Spleen (tissue), 11 donors: ENCODE measurements around the gene MARK2. TPM values are rescaled to one million over a fixed set of nuclear protein-coding genes. Genes with fewer than 3 reads are reported as not detected.

Source experiments
- DNase-seq: peaks from one replicate; pipeline ENCODE4 v3.0.0-alpha.2; 2020
- H3K27ac ChIP-seq, 8 donors: fragments of 200-600 bp; sonication (generic) in 7 of 8; 1 replicate in 4 of 8; 2 replicates in 4 of 8; pipeline versions ENCODE4 v1.5.0 to v1.8.0; 2016 to 2021; ENCODE audit warnings: inconsistent platforms in 4 of 8, mild to moderate bottlenecking in 4 of 8, moderate library complexity in 1 of 8
- H3K27me3 ChIP-seq, 7 donors: fragments of 200-600 bp; sonication (generic) in 6 of 7; replicated peaks in 1 of 7; 1 replicate in 4 of 7; 2 replicates in 3 of 7; pipeline versions ENCODE4 v1.5.0 to v1.8.0; 2016 to 2021; ENCODE audit warnings: inconsistent platforms in 3 of 7, mild to moderate bottlenecking in 1 of 7
- H3K36me3 ChIP-seq, 6 donors: fragments of 200-600 bp; sonication (generic) in 5 of 6; 1 replicate in 4 of 6; 2 replicates in 2 of 6; pipeline versions ENCODE4 v1.5.0 to v1.8.0; 2016 to 2021; ENCODE audit warnings: inconsistent platforms in 2 of 6
- H3K4me1 ChIP-seq, 6 donors: fragments of 200-600 bp; sonication (generic) in 5 of 6; 1 replicate in 3 of 6; 2 replicates in 3 of 6; pipeline versions ENCODE4 v1.5.0 to v1.8.0; 2016 to 2021; ENCODE audit warnings: inconsistent platforms in 3 of 6
- H3K4me3 ChIP-seq, 8 donors: fragments of 200-600 bp; sonication (generic) in 7 of 8; 1 replicate in 4 of 8; 2 replicates in 4 of 8; pipeline versions ENCODE4 v1.5.0 to v1.8.0; 2016 to 2021; ENCODE audit warnings: inconsistent platforms in 4 of 8, mild to moderate bottlenecking in 4 of 8, moderate library complexity in 2 of 8
- H3K9me3 ChIP-seq, 8 donors: fragments of 200-600 bp; sonication (generic) in 7 of 8; 1 replicate in 4 of 8; 2 replicates in 4 of 8; pipeline versions ENCODE4 v1.5.0 to v1.8.0; 2016 to 2021; ENCODE audit warnings: inconsistent platforms in 4 of 8
- CTCF ChIP-seq, 11 experiments: fragments of 200-600 bp in 7 of 11; fragments of 450-650 bp in 4 of 11; sonication (generic) in 4 of 11; IDR thresholded peaks in 8 of 11; conservative IDR thresholded peaks in 3 of 11; 1 replicate in 7 of 11; 2 replicates in 4 of 11; pipeline versions ENCODE4 v1.4.0 to v1.8.0; 2016 to 2021; ENCODE audit warnings: antibody characterized with exemption in 11 of 11, inconsistent platforms in 4 of 11, mild to moderate bottlenecking in 1 of 11
- POLR2A ChIP-seq, 3 donors: fragments of 450-650 bp; IDR thresholded peaks; one replicate each; pipeline ENCODE4 v1.5.1; 2017; ENCODE audit warnings: antibody characterized with exemption in 3 of 3, mild to moderate bottlenecking in 1 of 3
- POLR2AphosphoS5 ChIP-seq, 3 donors: sonication (generic); formaldehyde crosslinking; IDR thresholded peaks; one replicate each; pipeline ENCODE4 v1.5.1; 2017; ENCODE audit warnings: antibody characterized with exemption in 3 of 3
- WGBS, 5 donors: extraction: QIAGEN DNeasy Blood & Tissue Kit in 3 of 5; methylation state at CpG; one replicate each; pipeline versions ENCODE4 v1.1.5 to v1.1.7; 2013 to 2018; 5-methylcytosine and 5-hydroxymethylcytosine counted together
- intact Hi-C: fragments of 100-400 bp; cut with DNase I; formaldehyde crosslinking; loops from one replicate; pipeline ENCODE4 v1.15.0; 2023; ENCODE audit warnings: low total_unique reads
- polyA plus RNA-seq, 3 donors: library from polyadenylated mRNA; stranded (reverse); fragments of 200-250 nt; gene quantifications; one replicate each; pipeline ENCODE4 v1.2.1, GENCODE V29; 2013
- total RNA-seq, 7 donors: library from RNA; depleted of rRNA in 3 of 7; stranded (reverse); fragments of >200 nt in 3 of 7; fragmentation: NEBNext Ultra II Directional in 4 of 7; extraction: Animal tissue kit (Norgen Biotek cat#: 25700) in 4 of 7; gene quantifications; one replicate each; pipeline versions ENCODE4 v1.1.0 to v1.2.1, GENCODE V29; 2016 to 2021
- donor health status: healthy with polysubstance abuse.
- donor health status: DM: no; HTN: no; CAD: no; lungs with moderate emphysema.
- donor health status: DM: no; HTN: no; CAD: no.
- donor health status: Bipolar disorder and iron deficiency.
- donor health status: healthy.
- donor health status: DM: no; HTN: no; CAD: no.
- donor health status: DM: yes; HTN: yes; CAD: no.

The MARK2 gene
- total and polyA plus RNA-seq, 10 donors = 6.9 to 67.3 (median 45.3) TPM

- H3K36me3 ChIP-seq = peaks cover 0 to 38% (median 2%) of the 10 kb centered on the region in 6 donors
- H3K4me3 ChIP-seq = peak overlapping the region in 1 of 8 donors; percentile 45
- H3K27me3 ChIP-seq = no peaks in the 10 kb centered on the region
- H3K27ac ChIP-seq = peak overlapping the region in 6 of 8 donors; percentile 47 to 83 (median 65)
- no peak for DNase-seq
- intact Hi-C loops = no loop called here
- H3K9me3 ChIP-seq = no peaks in the 10 kb centered on the region
- no peak for TF ChIP-seq POLR2A (IDR thresholded peaks at IDR 0.05)
- no peak for TF ChIP-seq CTCF (IDR thresholded peaks at IDR 0.05 in 8 of 11, conservative IDR thresholded peaks at IDR 0.05 in 3 of 11)
- no peak for TF ChIP-seq POLR2AphosphoS5 (IDR thresholded peaks at IDR 0.05)
- 53 to 66% (median 61%) methylated on average over 14 of the region's 14 CpGs for WGBS, 5 donors
- peaks cover 55 to 100% (median 94%) of the 10 kb centered on the region in 6 donors for H3K4me1 ChIP-seq
These were observed 31.6 kb downstream of the MARK2 start for GRCh38 chr11:63870351-63871140.

GRCh38 chr11:63871962-63872799 is 33.3 kb downstream of the MARK2 start:
- intact Hi-C loops = no loop called here
- peaks cover 0 to 48% (median 5%) of the 10 kb centered on the region in 6 donors for H3K36me3 ChIP-seq
- peaks cover 43 to 96% (median 82%) of the 10 kb centered on the region in 6 donors for H3K4me1 ChIP-seq
- peak; percentile 89 for DNase-seq
- peak; percentile 39 to 89 (median 66) for TF ChIP-seq CTCF (IDR thresholded peaks at IDR 0.05 in 8 of 11, conservative IDR thresholded peaks at IDR 0.05 in 3 of 11)
- no peak for TF ChIP-seq POLR2A (IDR thresholded peaks at IDR 0.05)
- TF ChIP-seq POLR2AphosphoS5 (IDR thresholded peaks at IDR 0.05) = peak in 2 of 3 donors; percentile 64 to 90
- H3K4me3 ChIP-seq = peak overlapping the region in 2 of 8 donors; percentile 1 to 38
- no peaks in the 10 kb centered on the region for H3K27me3 ChIP-seq
- peak overlapping the region in 7 of 8 donors; percentile 26 to 83 (median 64) for H3K27ac ChIP-seq
- H3K9me3 ChIP-seq = no peaks in the 10 kb centered on the region
- 13 to 28% (median 27%) methylated on average over 11 of the region's 11 CpGs for WGBS, 5 donors

DNA sequence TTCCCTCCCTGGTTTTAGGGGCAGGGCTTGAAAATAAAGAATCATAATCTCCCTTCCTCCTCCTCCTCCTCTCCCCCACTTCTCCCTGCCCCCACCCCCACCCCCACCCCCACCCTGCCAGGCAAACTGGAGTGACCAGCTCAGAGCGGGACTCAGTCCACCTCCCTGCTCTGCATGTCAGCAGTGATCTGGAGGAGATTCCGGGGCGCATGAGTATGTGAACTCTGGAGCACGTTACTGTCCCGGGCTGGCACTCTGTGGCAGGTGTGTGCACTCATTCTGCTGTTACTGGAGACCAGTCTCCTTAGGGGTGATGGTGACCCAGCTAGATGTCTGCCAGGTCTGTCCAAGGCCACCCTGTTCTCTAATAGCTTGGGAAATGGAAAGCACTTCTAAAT is 33.9 kb downstream of the MARK2 start:
- peaks cover 43 to 96% (median 81%) of the 10 kb centered on the region in 6 donors for H3K4me1 ChIP-seq
- no peaks in the 10 kb centered on the region for H3K9me3 ChIP-seq
- H3K27me3 ChIP-seq = no peaks in the 10 kb centered on the region
- intact Hi-C loops = no loop called here
- no peak for DNase-seq
- WGBS, 5 donors = 76 to 90% (median 84%) methylated on average over 4 to 5 of the region's 5 CpGs
- peak overlapping the region in 1 of 8 donors; percentile 38 for H3K4me3 ChIP-seq
- TF ChIP-seq CTCF (IDR thresholded peaks at IDR 0.05 in 8 of 11, conservative IDR thresholded peaks at IDR 0.05 in 3 of 11) (no peak), POLR2A (IDR thresholded peaks at IDR 0.05) (no peak), POLR2AphosphoS5 (IDR thresholded peaks at IDR 0.05) (no peak)
- H3K27ac ChIP-seq = peak overlapping the region in 6 of 8 donors; percentile 56 to 83 (median 67)
- H3K36me3 ChIP-seq = peaks cover 0 to 43% (median 4%) of the 10 kb centered on the region in 6 donors
